ENCODE measurements around the gene MCTS1.
"Not testable (repeated sequence)": the region's sequence is repeated elsewhere in the genome, so short reads cannot be mapped to it uniquely, and the experiment has no call there.

Gene MCTS1

GRCh38 chrX:120568609-120569008 lies 35.3 kb upstream of the MCTS1 start:
- TF ChIP-seq, protein P1, sequence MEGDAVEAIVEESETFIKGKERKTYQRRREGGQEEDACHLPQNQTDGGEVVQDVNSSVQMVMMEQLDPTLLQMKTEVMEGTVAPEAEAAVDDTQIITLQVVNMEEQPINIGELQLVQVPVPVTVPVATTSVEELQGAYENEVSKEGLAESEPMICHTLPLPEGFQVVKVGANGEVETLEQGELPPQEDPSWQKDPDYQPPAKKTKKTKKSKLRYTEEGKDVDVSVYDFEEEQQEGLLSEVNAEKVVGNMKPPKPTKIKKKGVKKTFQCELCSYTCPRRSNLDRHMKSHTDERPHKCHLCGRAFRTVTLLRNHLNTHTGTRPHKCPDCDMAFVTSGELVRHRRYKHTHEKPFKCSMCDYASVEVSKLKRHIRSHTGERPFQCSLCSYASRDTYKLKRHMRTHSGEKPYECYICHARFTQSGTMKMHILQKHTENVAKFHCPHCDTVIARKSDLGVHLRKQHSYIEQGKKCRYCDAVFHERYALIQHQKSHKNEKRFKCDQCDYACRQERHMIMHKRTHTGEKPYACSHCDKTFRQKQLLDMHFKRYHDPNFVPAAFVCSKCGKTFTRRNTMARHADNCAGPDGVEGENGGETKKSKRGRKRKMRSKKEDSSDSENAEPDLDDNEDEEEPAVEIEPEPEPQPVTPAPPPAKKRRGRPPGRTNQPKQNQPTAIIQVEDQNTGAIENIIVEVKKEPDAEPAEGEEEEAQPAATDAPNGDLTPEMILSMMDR (IDR thresholded peaks at IDR 0.05; ENCODE audit: insufficient read depth, low read length, poor library complexity, severe bottlenecking), result no peak
- Histone ChIP-seq H3K36me3 (ENCODE audit: control insufficient read depth, insufficient read depth, low read length) (no peaks in the 10 kb centered on the region), H3K27me3 (replicated peaks; ENCODE audit: control insufficient read depth, insufficient read depth, low read length) (no peaks in the 10 kb centered on the region), H3K4me3 (replicated peaks; ENCODE audit: low read depth, low read length) (no peak overlapping the region)
- DNase-seq (ENCODE audit: extremely low read depth, insufficient read length), result no peak

GRCh38 chrX:120570011-120570600 lies 33.8 kb upstream of the MCTS1 start:
- H3K36me3 ChIP-seq (ENCODE audit: control insufficient read depth, insufficient read depth, low read length), result no peaks in the 10 kb centered on the region
- no peak for DNase-seq (ENCODE audit: extremely low read depth, insufficient read length)
- TF ChIP-seq, protein P1 (IDR thresholded peaks at IDR 0.05; ENCODE audit: insufficient read depth, low read length, poor library complexity, severe bottlenecking), result no peak
- H3K27me3 ChIP-seq (replicated peaks; ENCODE audit: control insufficient read depth, insufficient read depth, low read length), result no peaks in the 10 kb centered on the region
- no peak overlapping the region for H3K4me3 ChIP-seq (replicated peaks; ENCODE audit: low read depth, low read length)

- H3K36me3 ChIP-seq (ENCODE audit: control insufficient read depth, insufficient read depth, low read length); H3K27me3 ChIP-seq (replicated peaks; ENCODE audit: control insufficient read depth, insufficient read depth, low read length); H3K4me3 ChIP-seq (replicated peaks; ENCODE audit: low read depth, low read length); DNase-seq (ENCODE audit: extremely low read depth, insufficient read length): not testable (repeated sequence)
Measured at GRCh38 chrX:120573806-120574205, 30.1 kb upstream of the MCTS1 start.

DNA sequence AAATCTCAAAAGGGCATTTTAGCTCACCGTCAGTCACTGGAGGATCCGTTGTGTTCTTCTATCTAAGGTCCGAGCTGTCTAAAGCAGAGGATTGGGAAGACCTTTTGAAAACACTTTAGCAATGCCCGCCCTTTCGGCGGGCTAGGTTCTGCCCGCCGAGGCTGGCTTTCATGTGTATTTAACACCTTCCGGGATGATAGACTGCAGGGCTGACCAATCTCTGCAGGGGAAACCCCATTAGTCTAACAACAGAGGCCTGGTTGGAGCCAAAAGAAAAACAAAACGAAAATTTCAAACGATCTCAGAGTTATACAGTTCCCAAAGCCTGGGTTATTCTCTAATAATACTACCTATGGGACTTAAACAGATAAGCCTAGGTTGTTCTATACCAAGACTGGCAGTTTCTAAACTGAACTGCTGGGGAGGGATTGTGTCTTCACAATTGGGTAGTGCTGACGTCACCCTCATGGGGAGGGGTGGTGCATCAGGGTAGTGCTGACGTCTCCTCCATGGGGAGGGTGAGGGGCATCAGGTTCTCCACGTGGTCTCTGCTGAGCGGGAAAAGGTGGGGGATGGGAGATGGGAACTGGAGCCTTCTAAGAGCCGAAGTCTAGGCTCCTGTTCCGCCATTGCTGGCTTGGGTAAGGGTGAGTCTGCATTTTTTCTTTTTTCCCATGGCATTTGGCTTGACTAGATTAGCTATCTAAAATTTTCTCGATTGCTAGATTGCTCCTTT lies 28.4 kb upstream of the MCTS1 start:
- DNase-seq (ENCODE audit: extremely low read depth, insufficient read length), result no peak
- H3K27me3 ChIP-seq (replicated peaks; ENCODE audit: control insufficient read depth, insufficient read depth, low read length), result no peaks in the 10 kb centered on the region
- H3K36me3 ChIP-seq (ENCODE audit: control insufficient read depth, insufficient read depth, low read length), result no peaks in the 10 kb centered on the region
- TF ChIP-seq, protein P1 (IDR thresholded peaks at IDR 0.05; ENCODE audit: insufficient read depth, low read length, poor library complexity, severe bottlenecking), result no peak
- H3K4me3 ChIP-seq (replicated peaks; ENCODE audit: low read depth, low read length), result no peak overlapping the region

- H3K4me3 ChIP-seq (replicated peaks; ENCODE audit: low read depth, low read length), result no peak overlapping the region
- no peak for DNase-seq (ENCODE audit: extremely low read depth, insufficient read length)
- no peaks in the 10 kb centered on the region for H3K36me3 ChIP-seq (ENCODE audit: control insufficient read depth, insufficient read depth, low read length)
- TF ChIP-seq, protein P1 (IDR thresholded peaks at IDR 0.05; ENCODE audit: insufficient read depth, low read length, poor library complexity, severe bottlenecking), result no peak
- H3K27me3 ChIP-seq (replicated peaks; ENCODE audit: control insufficient read depth, insufficient read depth, low read length), result no peaks in the 10 kb centered on the region
Measured at GRCh38 chrX:120585702-120586101, 18.2 kb upstream of the MCTS1 start.

DNA sequence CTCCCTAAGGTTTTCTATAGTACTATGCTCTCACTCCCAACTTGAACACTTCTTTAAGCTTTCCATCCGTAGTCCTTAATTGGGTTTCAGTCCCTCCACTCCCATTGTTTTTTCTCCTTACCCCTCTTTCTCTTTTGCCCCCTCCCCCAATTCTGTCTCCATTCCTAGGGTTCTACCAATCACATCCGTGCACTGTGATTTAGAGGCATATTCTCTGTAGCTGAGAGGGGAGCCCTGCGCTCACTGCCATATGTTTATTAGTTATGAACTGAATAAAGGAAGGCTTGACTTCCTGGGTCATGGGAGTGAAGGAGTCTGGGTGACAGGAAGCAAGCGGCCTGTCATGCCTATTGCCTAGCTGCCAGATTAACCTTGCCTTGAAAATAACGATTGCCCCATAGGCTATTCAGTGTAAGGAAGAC lies 471 bp downstream of the MCTS1 start:
- peak overlapping the region; percentile 78 for H3K4me3 ChIP-seq (replicated peaks; ENCODE audit: low read depth, low read length)
- H3K36me3 ChIP-seq (ENCODE audit: control insufficient read depth, insufficient read depth, low read length), result no peaks in the 10 kb centered on the region; the same call in 1 of the 2 replicates
- H3K27me3 ChIP-seq (replicated peaks; ENCODE audit: control insufficient read depth, insufficient read depth, low read length), result no peaks in the 10 kb centered on the region
- TF ChIP-seq, protein P1 (IDR thresholded peaks at IDR 0.05; ENCODE audit: insufficient read depth, low read length, poor library complexity, severe bottlenecking), result no peak
- peak; percentile 18 for DNase-seq (ENCODE audit: extremely low read depth, insufficient read length)

Data from GM06990 (cell line).